EL (cell line): ENCODE results near the gene NFKB2.

Experiments
- DNase-seq: peaks from one replicate; pipeline ENCODE4 v3.0.0-alpha.2; 2016

NFKB2 gene

DNA sequence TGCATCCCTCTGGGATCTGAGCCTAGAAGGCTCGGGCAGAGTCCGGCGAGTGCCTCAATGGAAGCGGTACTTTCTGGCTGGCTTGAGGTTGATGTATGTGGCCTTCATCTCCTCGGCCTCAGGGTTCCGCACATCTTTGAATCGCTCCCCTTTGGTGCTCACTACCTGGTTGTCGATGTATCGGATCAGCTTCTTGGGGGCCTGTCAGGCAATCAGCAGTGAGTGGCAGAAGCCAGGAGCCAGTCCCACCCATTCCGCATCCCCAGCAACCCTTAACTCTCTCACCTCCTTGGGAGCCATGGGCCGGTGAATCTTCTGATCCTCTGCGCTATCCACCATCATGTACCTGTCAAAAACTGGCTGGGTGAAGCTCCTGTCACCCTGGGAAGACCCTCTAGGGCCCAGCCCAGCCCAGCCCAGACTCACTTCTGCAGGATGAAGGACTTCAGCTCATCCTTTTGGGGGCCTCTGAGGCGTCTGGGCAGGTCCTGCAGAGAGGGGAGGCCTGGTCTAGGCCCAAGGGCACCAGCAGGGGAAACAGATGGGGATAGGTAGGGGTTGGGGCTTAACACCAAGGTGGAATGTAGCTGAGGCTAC lies 28.0 kb downstream of the NFKB2 start:
- DNase-seq: no peak

DNA sequence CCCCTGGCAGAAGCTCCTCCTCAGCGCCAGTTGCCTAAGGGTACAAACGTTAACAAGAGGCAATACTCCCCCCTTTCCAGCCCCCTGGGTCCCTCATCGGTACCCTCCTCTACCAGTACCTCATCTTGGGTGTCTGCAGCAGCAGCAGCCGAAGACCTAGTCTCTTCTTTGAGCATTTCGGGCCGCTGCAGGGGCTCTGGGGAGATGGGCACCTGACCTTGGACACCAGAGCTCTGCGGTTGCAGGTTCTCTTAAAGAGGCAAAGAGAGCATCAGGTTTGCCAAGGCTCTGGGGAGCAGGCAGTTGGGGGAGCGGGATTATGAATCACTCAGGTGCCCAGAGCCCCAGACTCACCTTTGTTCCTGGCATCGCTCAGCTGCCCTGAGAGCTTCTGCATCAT lies 28.6 kb downstream of the NFKB2 start:
- no peak for DNase-seq

DNA sequence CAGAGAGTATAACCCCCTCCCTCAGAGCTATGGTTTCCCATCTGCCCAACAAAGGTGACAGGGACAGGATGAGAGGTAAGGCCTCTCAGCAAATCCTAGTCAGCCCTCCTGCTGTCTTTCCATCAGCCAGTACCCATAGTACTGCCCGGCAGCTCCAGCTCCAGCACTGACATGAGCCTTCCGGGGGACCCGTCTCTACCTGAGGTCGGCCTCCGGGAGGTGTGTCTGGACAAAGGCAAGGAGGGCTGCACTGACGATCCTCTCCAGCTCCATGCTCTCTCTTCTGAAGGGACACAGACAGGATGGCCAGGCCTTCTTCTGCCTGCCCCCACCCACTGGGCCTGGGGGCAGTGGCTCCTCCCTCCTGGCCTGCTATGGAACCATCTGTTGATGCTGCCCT lies 29.4 kb downstream of the NFKB2 start:
- DNase-seq: no peak

DNA sequence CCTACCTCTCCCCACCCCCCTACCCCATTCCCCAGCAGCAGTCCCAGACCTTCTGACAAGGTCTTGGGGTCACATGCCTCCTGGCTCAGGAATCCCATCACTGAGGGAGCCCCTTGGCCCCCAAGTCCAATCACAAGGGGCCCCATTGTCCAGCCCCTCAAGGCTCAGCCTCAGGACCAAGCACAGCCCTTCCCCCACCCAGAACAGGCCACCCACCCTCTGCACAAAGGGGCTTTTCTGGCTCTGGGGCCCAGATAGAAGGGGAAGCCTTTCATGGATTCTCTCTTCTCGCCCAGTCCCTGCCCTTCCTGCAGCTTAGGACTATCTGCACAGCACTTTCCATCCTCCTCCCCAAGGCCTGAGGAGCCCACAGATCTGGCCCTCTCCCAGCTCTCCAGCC lies 29.9 kb downstream of the NFKB2 start:
- no peak for DNase-seq

DNA sequence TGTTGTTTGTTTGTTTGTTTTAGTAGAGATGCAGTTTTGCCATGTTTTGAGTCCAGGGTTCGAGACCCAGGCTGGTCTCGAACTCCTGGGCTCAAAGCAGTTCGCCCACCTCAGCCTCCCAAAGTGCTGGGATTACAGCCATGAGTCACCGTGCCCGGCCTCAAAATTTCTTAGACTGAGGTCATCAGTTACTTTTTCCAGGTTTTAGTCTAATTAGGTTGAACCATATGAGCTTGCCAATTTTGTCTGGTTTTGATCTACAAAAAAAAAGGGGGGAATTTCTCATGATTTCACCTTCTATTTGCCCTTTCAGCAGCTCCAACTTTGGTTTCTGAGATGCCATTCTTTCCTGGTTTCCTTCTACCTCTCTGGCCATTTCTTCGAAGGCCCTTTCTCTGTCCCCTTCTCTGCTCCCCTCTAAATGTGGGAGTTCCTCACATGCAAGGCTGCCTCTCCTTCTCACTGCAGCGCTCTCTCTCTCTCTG lies 31.3 kb downstream of the NFKB2 start:
- peak; percentile 65 for DNase-seq

DNA sequence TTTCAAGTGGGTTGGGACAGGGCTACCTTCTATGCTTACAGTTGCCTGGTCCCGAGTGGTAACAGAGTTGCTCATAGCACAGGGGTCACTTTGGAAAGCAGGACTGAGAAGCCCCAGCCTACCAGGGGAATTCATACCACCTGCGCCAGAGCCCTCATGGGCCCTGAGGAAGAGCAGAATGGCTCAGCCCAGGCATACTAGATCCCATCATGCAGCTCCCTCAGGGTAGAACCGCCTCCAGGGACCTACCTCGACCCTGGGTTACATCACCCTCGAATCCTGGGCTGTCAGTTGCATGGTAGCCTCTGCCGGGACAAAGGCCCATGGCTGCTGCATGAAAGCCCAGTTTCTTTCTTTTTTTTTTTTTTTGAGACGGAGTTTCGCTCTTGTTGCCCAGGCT lies 34.0 kb downstream of the NFKB2 start:
- DNase-seq: no peak

DNA sequence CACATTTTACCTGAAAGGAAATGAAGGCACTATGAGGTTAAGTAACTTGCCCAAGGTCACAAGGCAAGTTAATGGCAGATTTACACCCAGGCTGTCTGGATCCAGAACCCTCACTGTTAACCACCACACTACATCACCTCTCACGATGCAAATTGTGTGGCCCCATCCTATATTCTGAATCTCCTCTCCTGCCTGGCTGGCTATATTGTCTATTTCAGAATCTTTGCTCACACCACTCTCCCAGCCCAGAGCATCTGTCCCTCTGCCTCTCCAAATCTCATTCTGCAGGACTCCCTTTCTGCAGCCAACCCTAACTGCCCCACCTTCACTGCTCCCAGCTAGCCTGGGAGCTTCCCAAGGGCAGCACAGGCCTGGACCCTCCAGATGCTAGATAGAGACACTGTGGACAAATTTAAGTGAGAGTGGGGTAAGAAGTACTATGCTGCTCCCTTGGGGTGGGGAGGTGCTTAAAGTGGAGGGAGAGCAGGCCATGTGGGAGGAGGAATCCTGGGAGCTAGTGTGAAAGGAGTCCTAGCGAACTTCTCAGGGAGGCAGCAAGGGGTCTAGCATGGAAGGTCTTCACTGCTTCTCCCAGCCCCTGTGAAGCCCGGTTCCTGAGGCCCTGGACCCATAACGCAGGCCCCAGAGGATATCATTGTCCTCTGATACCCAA lies 36.1 kb downstream of the NFKB2 start:
- DNase-seq: no peak

DNA sequence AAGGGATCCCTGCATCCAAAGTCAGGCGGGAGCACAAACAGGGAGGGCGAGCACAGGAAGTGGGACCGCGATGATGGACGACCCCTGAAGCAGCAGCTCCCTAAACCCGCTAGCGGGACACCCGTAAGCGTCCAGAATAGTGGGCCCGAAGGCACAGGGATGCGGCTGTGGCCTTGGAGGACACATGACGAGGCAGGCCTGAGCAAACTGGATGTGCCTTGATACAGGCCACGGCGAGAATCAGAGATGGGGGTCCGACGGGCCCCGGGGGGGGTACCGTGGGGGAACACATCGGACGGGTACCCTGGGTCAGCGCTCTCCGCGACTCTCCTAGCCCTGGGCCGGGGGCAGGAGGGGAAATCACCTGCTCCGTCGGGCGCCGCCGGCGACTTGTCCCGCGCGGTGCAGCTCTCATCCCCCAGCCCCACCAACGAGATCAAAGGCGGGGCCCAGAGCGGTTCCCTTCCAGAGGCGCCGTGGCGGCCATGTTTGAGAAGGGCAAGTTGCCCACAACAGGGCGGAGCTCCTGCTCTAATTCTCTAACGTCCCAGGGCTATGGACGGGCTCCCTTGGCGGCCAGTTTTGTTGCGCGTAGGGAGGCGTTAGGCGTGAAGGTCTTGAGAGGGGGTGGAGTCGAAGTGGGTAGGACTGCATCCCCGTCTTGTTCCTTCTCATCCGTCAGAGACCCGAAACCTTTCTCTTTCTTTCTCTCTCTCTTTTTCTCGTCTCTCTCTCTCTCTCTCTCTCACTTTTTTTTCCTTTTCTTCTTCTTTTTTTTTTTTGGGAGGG lies 36.9 kb downstream of the NFKB2 start, which contains the start of gene CUEDC2:
CUEDC2 (minus strand) TSS at position 413 of the 789 bp plus-strand sequence. CDS start 7,386 bp downstream, outside the sequence.
- peak; percentile 98 for DNase-seq

DNA sequence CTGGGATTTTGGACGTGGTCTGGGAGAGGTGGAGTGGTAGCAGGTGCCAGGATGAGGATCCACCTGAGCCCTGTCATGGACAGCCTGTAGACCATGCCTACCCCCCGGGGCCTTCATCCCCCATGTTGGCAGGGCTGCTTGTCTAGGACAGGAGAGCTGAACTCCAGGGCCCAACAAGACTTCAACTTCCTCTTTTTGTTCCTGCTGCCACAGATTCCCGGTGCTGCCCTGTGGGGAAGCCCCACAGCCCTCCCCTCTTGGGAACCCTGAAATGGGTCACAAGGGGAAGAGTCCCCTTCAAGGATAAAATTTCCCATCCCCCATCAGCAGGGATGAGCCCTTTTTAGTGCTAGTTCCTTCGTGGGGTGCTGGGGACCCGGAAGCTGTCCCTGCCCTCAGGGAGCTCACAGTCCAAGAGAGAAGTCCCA lies 38.1 kb downstream of the NFKB2 start:
- no peak for DNase-seq

DNA sequence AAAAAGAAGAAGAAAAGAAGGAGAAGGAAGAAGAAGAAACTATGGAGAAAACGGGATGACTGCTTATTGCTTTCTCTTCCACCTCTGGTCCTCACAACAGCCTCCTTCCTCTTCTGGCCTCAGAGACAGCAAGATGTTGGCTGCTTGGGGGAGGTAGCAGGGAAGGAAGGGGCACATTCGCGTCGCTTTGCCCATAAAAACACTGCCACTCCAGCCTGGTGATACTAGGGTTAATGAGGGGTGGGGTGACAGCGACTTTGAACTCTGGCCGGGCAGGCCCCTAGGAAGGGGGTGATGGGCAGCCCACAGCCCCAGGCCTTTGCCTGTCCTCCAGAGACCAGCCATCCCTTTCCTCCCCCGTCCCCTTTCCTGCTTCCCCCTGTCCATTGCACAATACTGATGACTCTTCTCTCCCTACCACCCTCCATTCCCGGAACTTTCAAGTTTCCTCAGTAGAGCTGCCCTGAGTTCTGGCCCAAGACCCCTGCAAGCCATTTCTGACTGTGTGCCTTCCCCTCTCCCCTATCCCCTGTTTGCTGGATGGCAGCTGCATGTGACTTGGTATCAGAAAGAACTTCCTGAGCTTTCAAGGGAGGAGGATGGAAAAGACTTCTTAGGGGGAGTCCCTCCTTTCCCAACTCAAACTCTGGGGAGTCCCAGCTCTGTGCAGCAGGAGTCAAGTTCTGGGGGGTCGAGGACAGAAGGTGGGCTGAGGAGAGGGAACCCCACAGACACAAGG lies 39.1 kb downstream of the NFKB2 start:
- DNase-seq: peak; percentile 68

DNA sequence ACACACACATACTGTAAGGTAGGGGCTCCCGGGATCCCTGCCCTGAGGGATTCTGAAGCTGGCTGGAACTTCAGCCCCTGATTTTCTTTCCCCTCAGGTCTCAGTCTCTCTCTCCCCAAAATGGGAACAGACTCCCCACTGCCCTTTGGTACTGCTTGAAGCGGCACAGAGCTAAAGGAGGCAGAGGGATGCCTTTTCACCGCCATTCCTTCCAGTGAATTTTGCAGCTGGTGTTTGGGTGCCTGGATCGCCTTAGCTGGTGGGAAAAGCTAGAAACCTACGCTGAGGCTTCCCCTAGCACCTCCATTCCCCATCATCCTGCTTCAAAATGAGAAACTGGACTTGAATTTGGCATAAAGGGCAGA lies 39.6 kb downstream of the NFKB2 start:
- DNase-seq: no peak

DNA sequence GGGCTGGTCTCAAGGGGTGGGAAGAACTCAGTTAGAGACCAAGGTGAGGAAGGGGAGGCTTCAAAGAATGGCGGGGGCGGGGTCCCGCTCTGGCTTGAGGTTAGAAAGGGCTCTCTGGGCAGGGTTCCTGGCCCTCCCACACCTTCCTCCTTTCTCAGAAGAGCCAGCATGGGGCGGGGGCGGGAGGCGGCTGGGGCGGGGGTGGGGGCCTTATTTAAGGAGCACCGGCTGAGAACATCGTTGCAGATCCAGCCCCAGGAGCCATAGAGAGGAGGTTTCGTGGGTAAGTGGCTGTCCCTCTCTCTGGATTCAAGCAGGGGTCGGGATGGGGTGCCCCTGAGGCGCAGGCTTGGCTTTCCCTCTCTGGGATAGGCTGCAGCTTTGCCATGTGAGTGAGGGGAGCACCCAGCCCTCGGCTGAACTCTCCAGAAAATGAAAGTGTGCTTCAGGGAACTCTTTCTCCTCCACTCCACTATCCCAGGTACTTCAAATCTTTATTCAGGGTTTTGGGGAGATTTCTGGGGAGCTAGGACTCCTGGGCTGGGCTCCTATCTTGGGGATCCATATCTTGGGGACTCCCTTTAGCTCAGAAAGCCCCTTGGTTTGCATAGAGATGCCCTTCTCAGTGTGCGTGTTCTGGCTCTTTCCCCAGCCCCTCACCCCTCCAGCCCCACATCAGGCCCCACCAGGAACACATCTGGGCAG lies 40.2 kb downstream of the NFKB2 start:
- peak; percentile 20 for DNase-seq

DNA sequence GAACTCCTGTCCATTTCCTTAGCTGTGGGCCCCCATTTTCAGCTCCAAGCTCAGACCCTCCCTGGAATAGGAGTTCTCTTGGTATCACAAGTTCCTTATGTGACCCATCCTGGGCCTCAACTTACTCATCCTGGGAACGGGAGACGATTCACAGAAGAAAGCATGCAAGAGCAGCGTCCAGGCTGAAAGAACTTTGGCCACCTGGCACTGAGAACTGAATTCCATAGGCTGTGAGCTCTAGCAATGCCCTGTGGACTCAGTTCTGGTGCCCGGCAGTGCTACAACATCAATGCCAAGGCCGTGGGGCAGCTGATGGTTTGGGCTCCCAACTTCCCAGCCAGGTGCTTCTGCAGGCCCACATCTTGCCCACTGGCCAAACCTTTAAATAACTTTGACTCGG lies 40.8 kb downstream of the NFKB2 start:
- DNase-seq: no peak

DNA sequence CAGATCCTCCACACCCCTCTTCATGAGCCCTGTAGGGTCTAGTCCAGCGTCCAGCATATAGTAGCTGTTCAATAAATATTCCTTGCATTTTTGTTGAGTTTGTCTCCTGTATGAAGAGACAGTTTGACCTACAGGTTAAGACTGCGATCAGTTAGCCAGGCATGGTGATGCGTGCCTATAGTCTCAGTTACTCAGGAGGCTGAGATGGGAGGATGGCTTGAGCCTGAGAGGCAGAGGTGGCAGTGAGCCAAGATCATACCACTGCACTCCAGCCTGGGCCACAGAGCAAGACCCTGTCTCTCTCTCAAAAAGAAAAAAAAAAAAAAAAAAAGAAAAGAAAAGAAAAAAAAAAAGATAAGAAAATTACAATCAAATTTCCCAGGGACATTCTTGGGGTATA lies 42.0 kb downstream of the NFKB2 start:
- no peak for DNase-seq

DNA sequence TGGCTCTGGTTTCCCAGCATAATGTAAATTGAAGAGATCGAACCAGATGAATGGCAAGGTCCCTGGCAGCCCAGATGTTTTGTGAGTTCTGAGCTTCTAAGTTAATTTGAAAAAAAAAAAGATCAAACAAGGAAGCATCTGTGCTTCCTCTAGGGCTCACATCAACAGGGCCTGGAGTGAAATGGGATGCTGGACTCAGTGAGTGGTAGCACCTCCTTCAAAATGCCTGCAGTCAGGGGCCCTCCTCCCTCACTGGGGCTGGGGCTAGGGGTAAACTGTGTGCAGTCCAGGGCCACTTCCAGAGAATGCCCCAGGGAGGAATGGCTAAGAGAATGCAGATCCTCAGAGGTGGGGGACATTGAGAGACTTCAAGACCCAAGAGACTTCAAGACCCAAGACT lies 42.9 kb downstream of the NFKB2 start:
- DNase-seq: no peak

DNA sequence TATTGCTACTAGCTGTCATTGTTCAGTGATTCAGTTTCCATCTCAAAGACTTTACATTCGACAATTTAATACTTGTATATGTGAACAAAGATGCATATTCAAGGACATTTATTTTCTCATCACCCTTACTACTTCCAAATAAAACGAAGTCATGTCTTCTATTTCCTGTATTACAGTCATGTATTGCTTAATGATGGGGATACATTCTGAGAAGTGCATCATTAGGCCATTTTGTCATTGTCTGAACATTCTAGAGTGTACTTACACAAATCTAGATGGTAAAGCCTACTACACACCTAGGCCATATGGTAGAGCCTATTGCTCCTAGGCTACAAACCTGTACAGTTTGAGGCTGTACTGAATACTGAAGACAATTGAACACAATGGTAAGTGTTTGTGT lies 49.3 kb downstream of the NFKB2 start:
- no peak for DNase-seq

DNA sequence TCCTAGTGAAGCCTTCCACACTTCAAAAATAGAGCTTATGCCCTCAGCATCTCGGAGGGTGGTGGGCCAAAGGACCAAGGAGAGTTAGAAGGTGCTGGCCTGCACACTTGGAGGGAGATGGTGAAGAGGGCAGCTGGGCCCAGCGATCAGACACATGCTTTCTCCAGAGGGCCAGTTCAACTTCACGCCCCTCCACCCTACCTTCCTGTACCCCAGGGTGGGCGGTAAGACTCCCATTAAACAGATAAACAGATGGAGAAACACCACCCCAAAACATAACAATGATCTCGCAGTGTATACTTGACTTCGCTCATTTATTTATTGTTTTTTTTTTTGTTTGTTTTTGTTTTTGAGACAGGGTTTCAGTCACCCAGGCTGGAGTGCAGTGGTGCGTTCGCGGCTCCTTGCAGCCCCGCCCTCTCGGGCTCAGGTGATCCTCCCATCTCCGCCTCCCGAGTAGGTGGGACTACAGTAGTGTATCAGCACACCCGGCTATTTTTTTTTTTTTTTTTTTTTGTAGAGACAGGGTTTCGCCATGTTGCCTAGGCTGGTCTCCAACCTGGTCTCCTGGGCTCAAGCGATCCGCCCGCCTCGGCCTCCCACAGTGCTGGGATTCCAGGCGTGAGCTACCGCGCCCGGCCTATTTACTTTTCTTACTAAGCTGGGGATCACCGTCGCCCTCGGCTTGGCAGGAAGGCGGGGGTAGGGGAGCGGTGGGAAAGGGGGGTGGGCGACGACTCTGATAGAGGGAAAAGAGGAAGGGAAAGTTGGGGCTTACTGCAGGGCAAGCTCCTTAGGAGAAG lies 54.0 kb downstream of the NFKB2 start:
- peak; percentile 58 for DNase-seq

DNA sequence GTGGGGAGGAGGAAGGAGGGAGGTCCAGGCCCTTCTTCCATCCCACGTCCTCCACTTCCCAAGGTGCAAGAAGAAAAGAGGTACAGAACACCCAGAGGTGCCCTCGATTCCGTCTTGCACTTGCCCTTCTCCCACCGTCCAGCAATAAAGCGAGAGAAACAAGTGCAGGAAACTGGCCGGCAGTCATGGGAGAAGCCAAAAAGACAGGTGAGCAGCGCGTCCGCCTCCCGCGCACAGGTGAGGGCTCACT lies 54.5 kb downstream of the NFKB2 start:
- no peak for DNase-seq

DNA sequence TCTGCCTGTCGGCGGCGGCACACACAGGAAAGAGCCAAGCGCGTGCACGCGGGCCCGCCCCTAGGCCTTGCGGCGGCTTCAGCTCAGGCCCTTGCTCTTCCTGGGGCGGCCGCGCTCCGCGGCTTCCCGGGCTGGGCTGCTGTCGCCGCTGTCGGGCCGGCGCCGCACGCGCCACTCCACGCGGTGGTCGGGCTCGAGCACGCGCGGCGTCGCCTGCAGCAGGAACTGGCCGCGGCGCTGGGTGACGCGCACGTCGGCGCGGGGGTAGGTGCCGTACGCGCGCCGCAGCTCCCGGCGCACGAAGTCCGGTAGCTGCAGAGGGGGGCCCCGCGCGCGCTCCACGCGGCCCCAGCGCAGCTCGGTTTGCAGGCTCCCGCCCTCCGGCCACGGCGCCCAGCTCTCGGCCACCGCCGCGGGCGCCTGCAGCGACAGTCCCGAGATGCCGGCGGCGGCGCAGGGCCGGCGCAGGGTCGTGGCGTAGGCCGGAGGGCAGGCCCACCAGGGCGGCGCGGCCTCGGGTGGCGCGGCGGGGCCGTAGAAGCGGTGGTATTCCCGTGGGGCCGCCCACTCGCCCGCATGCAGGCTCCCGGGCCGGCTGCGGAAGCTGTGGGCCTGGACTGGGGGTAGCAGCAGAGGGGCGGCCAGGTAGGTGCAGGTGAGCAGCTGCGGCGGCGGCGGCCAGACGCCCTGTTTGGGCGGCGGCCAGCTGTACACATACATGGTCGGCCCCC lies 55.0 kb downstream of the NFKB2 start:
- DNase-seq: peak; percentile 81

DNA sequence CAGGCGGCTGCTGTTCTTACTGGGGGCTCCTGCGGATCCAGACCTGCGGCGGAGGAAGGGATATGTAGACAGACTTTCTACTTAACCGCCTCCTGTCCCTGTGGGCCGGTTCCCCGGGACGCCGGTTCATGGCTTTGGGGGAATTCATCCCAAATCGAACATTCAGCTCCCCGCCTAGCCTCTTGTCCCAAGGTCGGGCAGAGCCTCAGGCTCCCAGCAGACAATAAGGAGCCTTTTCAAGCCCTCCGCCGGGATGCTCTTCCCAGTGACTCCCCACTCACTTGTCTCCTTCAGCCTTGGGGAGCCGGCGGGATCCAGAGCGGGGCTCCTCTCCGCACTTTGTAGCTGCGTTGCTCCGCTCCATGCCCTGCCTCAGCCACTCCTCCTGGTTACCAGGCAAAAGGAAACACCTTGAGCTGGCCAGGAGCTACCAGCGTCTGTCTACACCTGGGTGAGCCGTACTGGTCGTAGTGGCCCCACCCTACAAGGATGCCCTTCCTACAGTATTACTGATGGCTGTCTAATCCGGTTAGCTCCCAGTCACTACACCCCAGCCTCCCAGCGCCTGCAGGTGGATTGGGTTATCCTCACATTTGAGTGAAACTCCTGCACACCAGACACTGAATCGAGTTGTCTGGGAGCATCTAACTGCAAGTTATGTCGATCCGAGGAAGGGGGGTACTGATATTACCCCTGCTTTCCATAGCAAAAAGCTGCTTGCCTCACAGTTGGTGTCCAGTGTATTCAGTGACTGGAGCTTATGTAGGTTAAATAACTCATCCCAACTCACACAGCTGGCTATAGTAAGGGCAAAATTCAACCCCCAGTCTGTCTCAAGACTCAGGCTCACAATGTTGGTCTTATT lies 55.8 kb downstream of the NFKB2 start, which contains the start of gene C10orf95:
C10orf95 (minus strand) TSS at position 439 of the 865 bp plus-strand sequence. CDS start 450 bp downstream, outside the sequence.
- DNase-seq: no peak
